LNCaP clone FGC (cell line): Measurements from ENCODE around the gene S1PR1.

ENCODE experiments used
- DNase-seq: peaks from one replicate; pipeline ENCODE4 v3.0.0-alpha.2; 2011; ENCODE audit warnings: low read depth
- H3K4me3 ChIP-seq: 2 replicates; pipeline ENCODE4 v1.5.1; 2011; ENCODE audit warnings: mild to moderate bottlenecking, low read depth, low read length, control low read depth
- TF ChIP-seq, protein P1 (sequence below): IDR thresholded peaks from 2 replicates; pipeline ENCODE4 v1.5.1; 2012; ENCODE audit warnings: mild to moderate bottlenecking; ENCODE audit not compliant: control insufficient read depth, insufficient read depth; ENCODE audit errors: extremely low read depth

S1PR1 gene

DNA sequence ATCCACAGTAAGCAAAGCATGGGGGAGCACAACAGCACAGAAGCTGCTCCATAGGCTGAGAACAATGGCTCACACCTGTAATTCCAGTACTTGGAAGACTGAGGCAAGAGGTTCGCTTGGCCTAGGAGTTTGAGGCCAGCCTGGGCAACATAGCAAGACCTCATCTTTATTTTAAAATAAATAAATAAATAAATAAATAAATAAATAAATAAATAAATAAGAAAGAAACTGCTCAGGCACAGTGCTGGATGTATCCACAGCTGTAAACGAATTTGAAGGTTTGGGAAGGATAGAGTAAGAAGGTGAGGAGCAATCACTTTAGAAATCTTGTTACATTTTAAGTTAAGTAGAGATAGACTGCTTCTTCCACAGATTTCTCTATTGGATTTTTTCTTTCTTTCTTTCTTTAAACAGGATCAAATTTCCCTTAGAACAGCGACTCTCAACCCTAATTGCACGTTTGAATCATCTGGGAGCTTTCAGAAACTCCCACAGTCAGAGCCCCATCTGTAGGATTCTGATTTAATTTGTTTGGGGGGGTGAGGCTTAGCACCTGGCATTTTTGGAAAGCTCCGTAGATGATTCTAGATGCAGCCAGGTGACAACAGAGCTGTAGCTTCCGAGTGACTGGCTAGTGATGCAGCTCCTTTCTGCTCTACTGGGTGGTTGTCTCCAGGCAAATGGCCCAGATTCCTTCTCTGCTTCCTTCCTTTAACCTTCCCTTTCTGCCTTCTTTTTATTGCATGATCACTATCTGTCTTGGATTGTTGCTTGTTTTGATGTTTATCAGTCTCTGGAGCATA, 53.5 kb downstream of the S1PR1 start:
- TF ChIP-seq, protein P1, sequence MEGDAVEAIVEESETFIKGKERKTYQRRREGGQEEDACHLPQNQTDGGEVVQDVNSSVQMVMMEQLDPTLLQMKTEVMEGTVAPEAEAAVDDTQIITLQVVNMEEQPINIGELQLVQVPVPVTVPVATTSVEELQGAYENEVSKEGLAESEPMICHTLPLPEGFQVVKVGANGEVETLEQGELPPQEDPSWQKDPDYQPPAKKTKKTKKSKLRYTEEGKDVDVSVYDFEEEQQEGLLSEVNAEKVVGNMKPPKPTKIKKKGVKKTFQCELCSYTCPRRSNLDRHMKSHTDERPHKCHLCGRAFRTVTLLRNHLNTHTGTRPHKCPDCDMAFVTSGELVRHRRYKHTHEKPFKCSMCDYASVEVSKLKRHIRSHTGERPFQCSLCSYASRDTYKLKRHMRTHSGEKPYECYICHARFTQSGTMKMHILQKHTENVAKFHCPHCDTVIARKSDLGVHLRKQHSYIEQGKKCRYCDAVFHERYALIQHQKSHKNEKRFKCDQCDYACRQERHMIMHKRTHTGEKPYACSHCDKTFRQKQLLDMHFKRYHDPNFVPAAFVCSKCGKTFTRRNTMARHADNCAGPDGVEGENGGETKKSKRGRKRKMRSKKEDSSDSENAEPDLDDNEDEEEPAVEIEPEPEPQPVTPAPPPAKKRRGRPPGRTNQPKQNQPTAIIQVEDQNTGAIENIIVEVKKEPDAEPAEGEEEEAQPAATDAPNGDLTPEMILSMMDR: no peak
- no peak for DNase-seq
- no peak overlapping the region for H3K4me3 ChIP-seq
